Endothelial cell of umbilical vein (primary cell): ENCODE data around the gene SERGEF. TPM values are rescaled to one million over a fixed set of nuclear protein-coding genes. Genes with fewer than 3 reads are reported as not detected.

Experiments
- BruUV-seq: library from RNA; stranded (reverse); fragments of 400-500 nt; replicated peaks from 2 replicates; lab custom pipeline; 2021; lab: Mats Ljungman, UMichigan
- CTCF ChIA-PET: fragments of 300-600, 350-600 bp; sonication (Branson Sonifier 250); formaldehyde crosslinking; loops from one replicate; lab custom pipeline; 2021; ENCODE audit warnings: antibody characterized with exemption, inconsistent platforms; lab: Charles Lee
- POLR2A ChIA-PET: fragments of 300-600, 350-600 bp; sonication (Branson Sonifier 250); formaldehyde crosslinking; loops from one replicate; lab custom pipeline; 2021; ENCODE audit warnings: antibody characterized with exemption, inconsistent platforms; lab: Charles Lee
- DNase-seq: peaks from one replicate; pipeline ENCODE4 v3.0.0-alpha.2; 2011; ENCODE audit warnings: low read depth, low spot score
- FAIRE-seq: peaks from 2 replicates; lab custom pipeline; 2011; peaks lifted over from hg19 to GRCh38; lab: Jason Lieb, UNC
- H2AFZ ChIP-seq: 2 replicates; pipeline ENCODE4 v1.6.0; 2012; ENCODE audit warnings: low read depth, low read length, control low read depth, inconsistent platforms
- H3K27ac ChIP-seq: 2 replicates; pipeline ENCODE4 v1.5.1; 2011; ENCODE audit warnings: low read depth, mild to moderate bottlenecking, control low read depth, low read length, moderate library complexity; ENCODE audit not compliant: insufficient read depth
- H3K27me3 ChIP-seq, 2 experiments: 2 replicates each; pipeline versions ENCODE4 v1.6.0 to v1.6.1; 2011; ENCODE audit warnings: low read length in 2 of 2, mixed read lengths in 1 of 2; ENCODE audit not compliant: control insufficient read depth in 2 of 2, insufficient read depth in 2 of 2
- H3K36me3 ChIP-seq, 2 experiments: 2 replicates in 1 of 2; 3 replicates in 1 of 2; pipeline ENCODE4 v1.5.1; 2011; ENCODE audit warnings: low read length in 2 of 2, mild to moderate bottlenecking in 1 of 2, moderate library complexity in 1 of 2; ENCODE audit not compliant: control insufficient read depth in 2 of 2, insufficient read depth in 2 of 2; ENCODE audit errors: extremely low read depth in 1 of 2
- H3K4me1 ChIP-seq: 3 replicates; pipeline ENCODE4 v1.5.1; 2011; ENCODE audit warnings: mild to moderate bottlenecking, low read length; ENCODE audit not compliant: control insufficient read depth, insufficient read depth; ENCODE audit errors: extremely low read depth
- H3K4me2 ChIP-seq: 2 replicates; pipeline ENCODE4 v1.6.1; 2011; ENCODE audit warnings: low read length, control low read depth, mixed read lengths; ENCODE audit not compliant: insufficient read depth
- H3K4me3 ChIP-seq, 3 experiments: fragments of 200-600 bp in 1 of 3; sonication (generic), shearing (Covaris generic) in 1 of 3; replicated peaks in 1 of 3; 2 replicates each; pipeline ENCODE4 v1.5.1; 2011 to 2016; ENCODE audit warnings: control low read depth in 3 of 3, low read length in 3 of 3, mild to moderate bottlenecking in 2 of 3, inconsistent platforms in 1 of 3, low read depth in 1 of 3, moderate library complexity in 1 of 3; ENCODE audit not compliant: insufficient read depth in 1 of 3
- H3K79me2 ChIP-seq: 2 replicates; pipeline ENCODE4 v1.6.0; 2012; ENCODE audit warnings: low read length, inconsistent platforms; ENCODE audit not compliant: control insufficient read depth, insufficient read depth
- H3K9ac ChIP-seq: replicated peaks from 2 replicates; pipeline ENCODE3; 2011; ENCODE audit warnings: low read length, control low read depth; ENCODE audit not compliant: insufficient read depth; ENCODE audit errors: extremely low read depth
- H3K9me1 ChIP-seq: replicated peaks from 3 replicates; pipeline ENCODE4 v1.6.0; 2011; ENCODE audit warnings: mild to moderate bottlenecking, low read length; ENCODE audit not compliant: control insufficient read depth, insufficient read depth; ENCODE audit errors: extremely low read depth
- H3K9me3 ChIP-seq: replicated peaks from 2 replicates; pipeline ENCODE4 v1.5.1; 2012; ENCODE audit warnings: low read length, inconsistent platforms; ENCODE audit not compliant: control insufficient read depth, insufficient read depth
- H4K20me1 ChIP-seq: replicated peaks from 2 replicates; pipeline ENCODE3; 2011; ENCODE audit warnings: mild to moderate bottlenecking, low read length; ENCODE audit not compliant: control insufficient read depth, insufficient read depth; ENCODE audit errors: extremely low read depth
- EZH2 ChIP-seq: IDR thresholded peaks from 2 replicates; pipeline ENCODE4 v1.6.1; 2012; ENCODE audit warnings: borderline replicate concordance, low read depth, mild to moderate bottlenecking, moderate library complexity, low read length, inconsistent platforms; ENCODE audit not compliant: severe bottlenecking
- FOS ChIP-seq: IDR thresholded peaks from 2 replicates; pipeline ENCODE4 v1.6.1; 2011; ENCODE audit warnings: mild to moderate bottlenecking, low read length, moderate library complexity, borderline replicate concordance; ENCODE audit not compliant: insufficient read depth
- GATA2 ChIP-seq: IDR thresholded peaks from 2 replicates; pipeline ENCODE4 v1.7.0; 2011; ENCODE audit warnings: low read depth, mild to moderate bottlenecking, moderate library complexity, mixed read lengths, low read length; ENCODE audit not compliant: insufficient read length, insufficient read depth
- POLR2AphosphoS5 ChIP-seq: IDR thresholded peaks from 2 replicates; pipeline ENCODE4 v1.6.1; 2012; ENCODE audit warnings: low read depth, mild to moderate bottlenecking, control low read depth, low read length, moderate library complexity; ENCODE audit not compliant: insufficient read depth
- dilution Hi-C: fragments of 300-500 bp; cut with MboI; formaldehyde crosslinking; loops from one replicate; pipeline ENCODE4 v1.15.0; 2019; ENCODE audit warnings: low sequenced_read_pairs; ENCODE audit not compliant: extremely low pct_ligation_motif_present
- intact Hi-C: fragments of 100-400 bp; cut with micrococcal nuclease; formaldehyde crosslinking; loops from one replicate; pipeline ENCODE4 v1.10.0; 2022
- polyA plus RNA-seq, 4 experiments: library from polyadenylated mRNA; depleted of rRNA in 3 of 4; stranded (reverse) in 3 of 4; unstranded in 1 of 4; fragments of >200 nt; gene quantifications; 2 replicates each; pipeline versions ENCODE4 v1.2.1 to v1.2.3, GENCODE V29; 2011 to 2012; ENCODE audit warnings: missing spikeins in 1 of 4
- total RNA-seq: library from RNA; stranded (reverse); gene quantifications from 2 replicates; pipeline ENCODE4 v1.2.3, GENCODE V29; 2021
- TF ChIP-seq, protein P1 (sequence below), 2 donors: IDR thresholded peaks; 1 replicate in 1 of 2; 2 replicates in 1 of 2; pipeline ENCODE4 v1.5.1; 2011; ENCODE audit warnings: low read length in 2 of 2, mild to moderate bottlenecking in 2 of 2, moderate library complexity in 2 of 2, control low read depth in 1 of 2, inconsistent platforms in 1 of 2, low read depth in 1 of 2; ENCODE audit not compliant: insufficient read depth in 1 of 2; ENCODE audit errors: extremely low read depth in 1 of 2

SERGEF gene
- total and polyA plus RNA-seq, 2 donors (not counting 3 experiments of a cell fraction or from before 2014, with no cell fraction given), result 8.7 to 16.7 TPM

- no peaks in the 10 kb centered on the region for H3K27me3 ChIP-seq
- BruUV-seq, result no TSS peak
- no peak for DNase-seq
- intact Hi-C loops, result no loop called here
- dilution Hi-C loops, result no loop called here
- no peaks in the 10 kb centered on the region for H3K4me1 ChIP-seq
- ChIA-PET CTCF (interaction anchor here (2.2 to 4.0 kb wide), 2 partner anchors 34 to 213 kb away, joined by 16 to 19 read pairs; no protein-coding TSS in a partner anchor), POLR2A (no interaction called here)
- no peaks in the 10 kb centered on the region for H3K79me2 ChIP-seq
- H3K9me1 ChIP-seq, result no peaks in the 10 kb centered on the region
- TF ChIP-seq GATA2 (no peak), FOS (no peak), POLR2AphosphoS5 (no peak), EZH2 (no peak)
- TF ChIP-seq, protein P1, sequence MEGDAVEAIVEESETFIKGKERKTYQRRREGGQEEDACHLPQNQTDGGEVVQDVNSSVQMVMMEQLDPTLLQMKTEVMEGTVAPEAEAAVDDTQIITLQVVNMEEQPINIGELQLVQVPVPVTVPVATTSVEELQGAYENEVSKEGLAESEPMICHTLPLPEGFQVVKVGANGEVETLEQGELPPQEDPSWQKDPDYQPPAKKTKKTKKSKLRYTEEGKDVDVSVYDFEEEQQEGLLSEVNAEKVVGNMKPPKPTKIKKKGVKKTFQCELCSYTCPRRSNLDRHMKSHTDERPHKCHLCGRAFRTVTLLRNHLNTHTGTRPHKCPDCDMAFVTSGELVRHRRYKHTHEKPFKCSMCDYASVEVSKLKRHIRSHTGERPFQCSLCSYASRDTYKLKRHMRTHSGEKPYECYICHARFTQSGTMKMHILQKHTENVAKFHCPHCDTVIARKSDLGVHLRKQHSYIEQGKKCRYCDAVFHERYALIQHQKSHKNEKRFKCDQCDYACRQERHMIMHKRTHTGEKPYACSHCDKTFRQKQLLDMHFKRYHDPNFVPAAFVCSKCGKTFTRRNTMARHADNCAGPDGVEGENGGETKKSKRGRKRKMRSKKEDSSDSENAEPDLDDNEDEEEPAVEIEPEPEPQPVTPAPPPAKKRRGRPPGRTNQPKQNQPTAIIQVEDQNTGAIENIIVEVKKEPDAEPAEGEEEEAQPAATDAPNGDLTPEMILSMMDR (IDR thresholded peaks at IDR 0.05; ENCODE audit: extremely low read depth in 1 of 2, insufficient read depth in 1 of 2, low read depth in 1 of 2, low read length in 2 of 2), result no peak
- no peak overlapping the region for H2AFZ ChIP-seq
- H3K4me3 ChIP-seq, result no peak overlapping the region
- H3K36me3 ChIP-seq, result no peaks in the 10 kb centered on the region
- H3K4me2 ChIP-seq, result no peak overlapping the region
- no peak overlapping the region for H3K27ac ChIP-seq
- no peaks in the 10 kb centered on the region for H3K9me3 ChIP-seq
- H4K20me1 ChIP-seq, result no peaks in the 10 kb centered on the region
- no peak overlapping the region for H3K9ac ChIP-seq
- FAIRE-seq, result no peak
Measured at GRCh38 chr11:17765356-17766072, 247.3 kb downstream of the SERGEF start.
